Vagina (tissue), 2 donors: Measurements from ENCODE around the gene ITGAX.
"Not testable (repeated sequence)": the region's sequence is repeated elsewhere in the genome, so short reads cannot be mapped to it uniquely, and the experiment has no call there.

Source experiments
- POLR2AphosphoS5 ChIP-seq, 2 donors: sonication (generic); formaldehyde crosslinking; IDR thresholded peaks; one replicate each; pipeline ENCODE4 v1.9.0; 2017; ENCODE audit warnings: antibody characterized with exemption in 2 of 2, mild to moderate bottlenecking in 2 of 2, low read depth in 1 of 2; ENCODE audit not compliant: insufficient read depth in 1 of 2
- TF ChIP-seq, protein P1 (sequence below), 3 experiments: fragments of 450-650 bp in 2 of 3; fragments of 200-600 bp in 1 of 3; sonication (generic) in 1 of 3; IDR thresholded peaks; one replicate each; pipeline ENCODE4 v1.5.1; 2017 to 2019; ENCODE audit warnings: antibody characterized with exemption in 3 of 3, mild to moderate bottlenecking in 2 of 3, moderate library complexity in 2 of 3

DNA sequence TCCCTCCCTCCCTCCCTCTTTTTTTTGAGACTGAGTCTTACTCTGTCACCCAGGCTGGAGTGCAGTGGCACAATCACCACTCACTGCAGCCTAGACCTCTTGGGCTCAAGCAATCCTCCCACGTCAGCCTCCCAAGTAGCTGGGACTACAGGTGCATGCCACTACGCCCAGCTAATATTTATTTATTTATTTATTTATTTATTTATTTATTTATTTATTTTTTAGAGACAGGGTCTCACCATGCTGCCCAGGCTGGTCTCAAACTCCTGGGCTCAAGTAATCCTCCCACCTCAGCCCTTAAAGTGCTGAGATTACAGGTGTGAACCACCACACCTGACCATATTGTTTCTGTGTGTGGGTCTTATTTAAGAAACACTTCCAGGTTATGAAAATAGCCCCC is 62.1 kb downstream of the ITGAX start:
- TF ChIP-seq, protein P1, sequence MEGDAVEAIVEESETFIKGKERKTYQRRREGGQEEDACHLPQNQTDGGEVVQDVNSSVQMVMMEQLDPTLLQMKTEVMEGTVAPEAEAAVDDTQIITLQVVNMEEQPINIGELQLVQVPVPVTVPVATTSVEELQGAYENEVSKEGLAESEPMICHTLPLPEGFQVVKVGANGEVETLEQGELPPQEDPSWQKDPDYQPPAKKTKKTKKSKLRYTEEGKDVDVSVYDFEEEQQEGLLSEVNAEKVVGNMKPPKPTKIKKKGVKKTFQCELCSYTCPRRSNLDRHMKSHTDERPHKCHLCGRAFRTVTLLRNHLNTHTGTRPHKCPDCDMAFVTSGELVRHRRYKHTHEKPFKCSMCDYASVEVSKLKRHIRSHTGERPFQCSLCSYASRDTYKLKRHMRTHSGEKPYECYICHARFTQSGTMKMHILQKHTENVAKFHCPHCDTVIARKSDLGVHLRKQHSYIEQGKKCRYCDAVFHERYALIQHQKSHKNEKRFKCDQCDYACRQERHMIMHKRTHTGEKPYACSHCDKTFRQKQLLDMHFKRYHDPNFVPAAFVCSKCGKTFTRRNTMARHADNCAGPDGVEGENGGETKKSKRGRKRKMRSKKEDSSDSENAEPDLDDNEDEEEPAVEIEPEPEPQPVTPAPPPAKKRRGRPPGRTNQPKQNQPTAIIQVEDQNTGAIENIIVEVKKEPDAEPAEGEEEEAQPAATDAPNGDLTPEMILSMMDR (IDR thresholded peaks at IDR 0.05) = not testable (repeated sequence)
- TF ChIP-seq POLR2AphosphoS5 (IDR thresholded peaks at IDR 0.05; ENCODE audit: insufficient read depth in 1 of 2, low read depth in 1 of 2) = not testable (repeated sequence)
